HepG2 (cell line): ENCODE data around the gene ARHGAP25. TPM values are rescaled to one million over a fixed set of nuclear protein-coding genes. Genes with fewer than 3 reads are reported as not detected.

Experiments
- ATAC-seq: fragments of 200-7000 bp; cut with Tn5 transposase; 3 replicates; pipeline ENCODE4 v1.9.1; 2020; ENCODE audit warnings: mild to moderate bottlenecking, moderate library complexity
- BruUV-seq: library from RNA; stranded (reverse); fragments of 400-500 nt; replicated peaks from 2 replicates; lab custom pipeline; 2021; lab: Mats Ljungman, UMichigan
- CTCF ChIA-PET: fragments of 300-600 bp; formaldehyde crosslinking; extraction: SDS; loops from one replicate; lab custom pipeline; 2021; ENCODE audit warnings: low total read pairs, inconsistent platforms, low intra/inter-chr PET ratio; lab: Yijun Ruan, JAX
- POLR2A ChIA-PET: fragments of 350-600 bp; sonication (Branson Sonifier 250); formaldehyde crosslinking; loops from one replicate; lab custom pipeline; 2020; ENCODE audit warnings: antibody characterized with exemption, inconsistent platforms; lab: Yijun Ruan, JAX
- DNase-seq: peaks from one replicate; pipeline ENCODE4 v3.0.0-alpha.2; 2015; ENCODE audit warnings: low spot score
- FAIRE-seq: peaks from 3 replicates; lab custom pipeline; 2011; peaks lifted over from hg19 to GRCh38; lab: Jason Lieb, UNC
- H2AFZ ChIP-seq: one replicate; pipeline ENCODE4 v1.6.1; 2011; ENCODE audit warnings: low read length, inconsistent platforms
- H3K27ac ChIP-seq: fragments of 300-600 bp; 3 replicates; pipeline ENCODE4 v1.8.0; 2011; ENCODE audit warnings: mixed run types, mild to moderate bottlenecking, mixed read lengths, low read length, inconsistent platforms; ENCODE audit not compliant: insufficient read depth; ENCODE audit errors: extremely low read length
- H3K27me3 ChIP-seq, 2 experiments: fragments of 200-600 bp in 1 of 2; 2 replicates in 1 of 2; 3 replicates in 1 of 2; pipeline versions ENCODE4 v1.6.0 to v1.8.0; 2011; ENCODE audit warnings: low read length in 2 of 2, mild to moderate bottlenecking in 2 of 2, moderate library complexity in 2 of 2, inconsistent platforms in 1 of 2; ENCODE audit not compliant: insufficient read depth in 2 of 2, control insufficient read depth in 1 of 2
- H3K36me3 ChIP-seq, 2 experiments: fragments of 200-600 bp in 1 of 2; replicated peaks in 1 of 2; 2 replicates in 1 of 2; 3 replicates in 1 of 2; pipeline versions ENCODE4 v1.5.1 to v1.8.0; 2011; ENCODE audit warnings: low read length in 2 of 2, inconsistent platforms in 1 of 2; ENCODE audit not compliant: insufficient read depth in 2 of 2, control insufficient read depth in 1 of 2
- H3K4me1 ChIP-seq: 2 replicates; pipeline ENCODE4 v1.5.1; 2012; ENCODE audit warnings: low read length, inconsistent platforms; ENCODE audit not compliant: insufficient read depth
- H3K4me2 ChIP-seq: 2 replicates; pipeline ENCODE4 v1.6.0; 2011; ENCODE audit warnings: low read depth, low read length, inconsistent platforms
- H3K4me3 ChIP-seq, 3 experiments: fragments of 200-600 bp in 1 of 3; sonication (generic), shearing (Covaris generic) in 1 of 3; replicated peaks in 1 of 3; 2 replicates each; pipeline ENCODE4 v1.5.1; 2011 to 2016; ENCODE audit warnings: low read length in 3 of 3, inconsistent platforms in 2 of 3, low read depth in 2 of 3, mild to moderate bottlenecking in 2 of 3, control low read depth in 1 of 3, mixed read lengths in 1 of 3; ENCODE audit not compliant: insufficient read depth in 1 of 3
- H3K79me2 ChIP-seq: one replicate; pipeline ENCODE4 v1.6.1; 2011; ENCODE audit warnings: low read length, inconsistent platforms; ENCODE audit not compliant: insufficient read depth
- H3K9ac ChIP-seq: 2 replicates; pipeline ENCODE4 v1.6.0; 2011; ENCODE audit warnings: mild to moderate bottlenecking, low read depth, low read length, inconsistent platforms; ENCODE audit not compliant: insufficient read depth
- H3K9me3 ChIP-seq: 2 replicates; pipeline ENCODE4 v1.5.1; 2012; ENCODE audit warnings: mild to moderate bottlenecking, low read length
- H4K20me1 ChIP-seq: 2 replicates; pipeline ENCODE4 v1.6.0; 2011; ENCODE audit warnings: inconsistent platforms, mild to moderate bottlenecking, low read length, moderate library complexity; ENCODE audit not compliant: insufficient read depth
- ATF7-NPFF ChIP-seq: sonication (generic); formaldehyde crosslinking; IDR thresholded peaks from 2 replicates; pipeline ENCODE4 v1.8.1; 2023; ENCODE audit warnings: mild to moderate bottlenecking, low read depth, missing genetic modification reagents, moderate library complexity
- ETV6 ChIP-seq: sonication (generic); formaldehyde crosslinking; conservative IDR thresholded peaks from 2 replicates; pipeline ENCODE4 v1.4.0; 2020; ENCODE audit warnings: missing genetic modification reagents
- FOXO1 ChIP-seq: sonication (generic); formaldehyde crosslinking; IDR thresholded peaks from 2 replicates; pipeline ENCODE4 v1.4.0; 2020; ENCODE audit warnings: missing genetic modification reagents
- GTF2F1 ChIP-seq: fragments of 150-350 bp; IDR thresholded peaks from 2 replicates; pipeline ENCODE4 v1.6.1; 2014; ENCODE audit warnings: low read length
- HOXA3 ChIP-seq: sonication (generic); formaldehyde crosslinking; IDR thresholded peaks from 2 replicates; pipeline ENCODE4 v1.5.0; 2020; ENCODE audit warnings: missing genetic modification reagents
- MBNL3 ChIP-seq: fragments of 250-450 bp; sonication (Bioruptor Pico); conservative IDR thresholded peaks from 2 replicates; pipeline ENCODE4 v1.8.0; 2022; ENCODE audit warnings: mild to moderate bottlenecking, inconsistent platforms
- NONO ChIP-seq, 2 experiments: fragments of 450-650 bp in 1 of 2; sonication (generic) in 1 of 2; formaldehyde crosslinking in 1 of 2; IDR thresholded peaks in 1 of 2; conservative IDR thresholded peaks in 1 of 2; 2 replicates each; pipeline versions ENCODE4 v1.6.1 to v1.8.0; 2017 to 2022; ENCODE audit warnings: mild to moderate bottlenecking in 1 of 2, missing genetic modification reagents in 1 of 2, moderate library complexity in 1 of 2
- SP1 ChIP-seq, 2 experiments: fragments of 450-650 bp in 1 of 2; sonication (generic) in 1 of 2; formaldehyde crosslinking in 1 of 2; IDR thresholded peaks; 2 replicates each; pipeline versions ENCODE4 v1.4.0 to v1.6.1; 2016 to 2020; ENCODE audit warnings: missing genetic modification reagents in 1 of 2
- TBX3 ChIP-seq: fragments of 450-650 bp; IDR thresholded peaks from 2 replicates; pipeline ENCODE4 v1.6.1; 2017; ENCODE audit warnings: antibody characterized with exemption, mild to moderate bottlenecking, inconsistent platforms, borderline replicate concordance
- ZMAT3 ChIP-seq: sonication (generic); formaldehyde crosslinking; conservative IDR thresholded peaks from 2 replicates; pipeline ENCODE4 v1.7.0; 2021; ENCODE audit warnings: missing genetic modification reagents
- ZNF383 ChIP-seq: sonication (generic); formaldehyde crosslinking; IDR thresholded peaks from 2 replicates; pipeline ENCODE4 v1.4.0; 2020; ENCODE audit warnings: missing genetic modification reagents, mild to moderate bottlenecking, borderline replicate concordance
- ZSCAN12 ChIP-seq: sonication (generic); formaldehyde crosslinking; IDR thresholded peaks from 2 replicates; pipeline ENCODE4 v1.9.0; 2021; ENCODE audit warnings: mild to moderate bottlenecking, missing genetic modification reagents
- WGBS: methylation state at CpG from one replicate; pipeline ENCODE4 v1.1.6; 2017; ENCODE audit warnings: low lambda C conversion rate; 5-methylcytosine and 5-hydroxymethylcytosine counted together
- in situ Hi-C: cut with HindIII; loops from 2 replicates; pipeline ENCODE4 v1.10.0; 2017; ENCODE audit warnings: low pct_unique_long_range_greater_than_20kb; ENCODE audit not compliant: extremely low pct_ligation_motif_present
- intact Hi-C: fragments of 100-400 bp; cut with micrococcal nuclease; formaldehyde crosslinking; loops from one replicate; pipeline ENCODE4 v1.10.0; 2022; ENCODE audit not compliant: unreplicated experiment
- polyA plus RNA-seq, 8 experiments: library from polyadenylated mRNA; depleted of rRNA in 3 of 8; stranded (reverse) in 7 of 8; unstranded in 1 of 8; fragments of >200 nt; fragmentation: Illumina TruSeq in 4 of 8; extraction: Trizol in 4 of 8; gene quantifications; 2 replicates each; pipeline versions ENCODE4 v1.2.1 to v1.2.3, GENCODE V29; 2011 to 2016; ENCODE audit warnings: low read depth in 4 of 8, missing spikeins in 1 of 8, mixed read lengths in 1 of 8; ENCODE audit not compliant: insufficient read depth in 1 of 8
- total RNA-seq, 5 experiments: library from RNA; depleted of rRNA; stranded (reverse); fragments of >200 nt; fragmentation: Illumina TruSeq; extraction: Trizol; gene quantifications; 2 replicates each; pipeline ENCODE4 v1.2.3, GENCODE V29; 2016; ENCODE audit warnings: low read depth in 1 of 5
- TF ChIP-seq, protein P1 (sequence below): sonication (generic); formaldehyde crosslinking; conservative IDR thresholded peaks from 2 replicates; pipeline ENCODE4 v1.8.0; 2022; ENCODE audit warnings: low read depth, missing genetic modification reagents

Gene ARHGAP25
- total and polyA plus RNA-seq, 2 of the 13 experiments (the other 11 are each of a cell fraction or from before 2014, with no cell fraction given) = not detected

DNA sequence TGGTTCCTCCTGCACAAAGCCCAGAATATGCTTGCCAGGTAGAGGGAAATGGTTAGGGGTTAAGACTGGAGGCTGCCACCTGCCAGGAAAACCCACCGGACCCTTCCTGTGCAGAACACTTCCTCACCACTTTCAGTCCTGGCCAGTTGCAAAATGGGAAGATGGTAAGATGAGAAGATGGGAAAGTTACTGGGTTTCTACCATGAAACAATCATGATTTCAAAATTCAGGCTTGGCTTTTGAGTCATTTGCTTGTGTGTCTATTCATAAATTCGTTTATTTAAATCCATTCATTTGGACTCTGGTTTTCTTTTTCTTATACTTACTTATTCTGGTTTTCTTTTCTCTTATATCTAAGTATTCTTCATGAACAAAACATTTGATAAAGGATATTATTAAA is 129.4 kb downstream of the ARHGAP25 start:
- in situ Hi-C loops = no loop called here
- no peaks in the 10 kb centered on the region for H3K79me2 ChIP-seq
- no peak overlapping the region for H2AFZ ChIP-seq
- no peak overlapping the region for H3K4me2 ChIP-seq
- H3K9ac ChIP-seq = no peak overlapping the region
- WGBS = 3% methylated on average over 2 of the region's 2 CpGs
- TF ChIP-seq ATF7-NPFF (CRISPR knock-in tag) (no peak), FOXO1 (CRISPR knock-in tag) (no peak), MBNL3 (CRISPR knock-in tag) (no peak), ZMAT3 (no peak), GTF2F1 (no peak), ETV6 (CRISPR knock-in tag) (no peak)
- TF ChIP-seq, protein P1, sequence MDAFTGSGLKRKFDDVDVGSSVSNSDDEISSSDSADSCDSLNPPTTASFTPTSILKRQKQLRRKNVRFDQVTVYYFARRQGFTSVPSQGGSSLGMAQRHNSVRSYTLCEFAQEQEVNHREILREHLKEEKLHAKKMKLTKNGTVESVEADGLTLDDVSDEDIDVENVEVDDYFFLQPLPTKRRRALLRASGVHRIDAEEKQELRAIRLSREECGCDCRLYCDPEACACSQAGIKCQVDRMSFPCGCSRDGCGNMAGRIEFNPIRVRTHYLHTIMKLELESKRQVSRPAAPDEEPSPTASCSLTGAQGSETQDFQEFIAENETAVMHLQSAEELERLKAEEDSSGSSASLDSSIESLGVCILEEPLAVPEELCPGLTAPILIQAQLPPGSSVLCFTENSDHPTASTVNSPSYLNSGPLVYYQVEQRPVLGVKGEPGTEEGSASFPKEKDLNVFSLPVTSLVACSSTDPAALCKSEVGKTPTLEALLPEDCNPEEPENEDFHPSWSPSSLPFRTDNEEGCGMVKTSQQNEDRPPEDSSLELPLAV (CRISPR knock-in tag) = no peak
- no peaks in the 10 kb centered on the region for H3K4me1 ChIP-seq
- ChIA-PET CTCF (no interaction called here), POLR2A (no interaction called here)
- intact Hi-C loops = no loop called here
- no peaks in the 10 kb centered on the region for H3K9me3 ChIP-seq
- peaks cover 0 to 10% of the 10 kb centered on the region in 2 experiments; a peak in 2 of 5 replicates for H3K27me3 ChIP-seq
- FAIRE-seq = no peak
- H3K27ac ChIP-seq = no peak overlapping the region
- H4K20me1 ChIP-seq = no peaks in the 10 kb centered on the region
- no peak overlapping the region for H3K4me3 ChIP-seq
- no peak for DNase-seq
- no TSS peak for BruUV-seq
- no peaks in the 10 kb centered on the region for H3K36me3 ChIP-seq
- ATAC-seq = no peak

- Histone ChIP-seq H3K79me2 (no peaks in the 10 kb centered on the region), H3K27ac (no peak overlapping the region), H3K9ac (no peak overlapping the region), H2AFZ (no peak overlapping the region), H3K27me3 (peaks cover 0 to 10% of the 10 kb centered on the region in 2 experiments; a peak in 2 of 5 replicates), H3K4me2 (no peak overlapping the region), H4K20me1 (no peaks in the 10 kb centered on the region), H3K9me3 (no peaks in the 10 kb centered on the region), H3K36me3 (no peaks in the 10 kb centered on the region), H3K4me3 (no peak overlapping the region), H3K4me1 (no peaks in the 10 kb centered on the region)
- BruUV-seq = no TSS peak
- ATAC-seq (no peak), FAIRE-seq (no peak), DNase-seq (no peak)
- in situ Hi-C loops (no loop called here), intact Hi-C loops (no loop called here)
- POLR2A ChIA-PET = no interaction called here
- CTCF ChIA-PET = no interaction called here
- no peak for TF ChIP-seq TBX3
- no peak for TF ChIP-seq ZSCAN12 (CRISPR knock-in tag)
- TF ChIP-seq ZNF383 = no peak
- TF ChIP-seq SP1 (IDR thresholded peaks at IDR 0.05) = no peak
- TF ChIP-seq SP1 (CRISPR knock-in tag; IDR thresholded peaks at IDR 0.05) = no peak
- TF ChIP-seq NONO (IDR thresholded peaks at IDR 0.05) = no peak
- TF ChIP-seq NONO (CRISPR knock-in tag; conservative IDR thresholded peaks at IDR 0.05) = no peak
- no peak for TF ChIP-seq HOXA3 (CRISPR knock-in tag)
Observed at GRCh38 chr2:68865108-68865507, 130.5 kb downstream of the ARHGAP25 start.
